ENCODE measurements around the gene NKX1-2. TPM values are rescaled to one million over a fixed set of nuclear protein-coding genes. Genes with fewer than 3 reads are reported as not detected.

Gene NKX1-2
- total and polyA plus RNA-seq, 2 of the 8 experiments (the other 6 are each of a cell fraction or from before 2014, with no cell fraction given): 12.7 to 34.9 TPM

GRCh38 chr10:124428207-124428777 is 21.5 kb downstream of the NKX1-2 start (continued):
- TF ChIP-seq CHD7 (IDR thresholded peaks at IDR 0.05; ENCODE audit: insufficient replicate concordance, low read length) (no peak), GABPA (IDR thresholded peaks at IDR 0.05; ENCODE audit: borderline replicate concordance, insufficient read depth, low read length) (no peak), SAP30 (IDR thresholded peaks at IDR 0.05; ENCODE audit: insufficient read depth, insufficient replicate concordance, low read length) (no peak), EZH2 (IDR thresholded peaks at IDR 0.05; ENCODE audit: low read depth, low read length, severe bottlenecking) (no peak)
- TF ChIP-seq, protein P1, sequence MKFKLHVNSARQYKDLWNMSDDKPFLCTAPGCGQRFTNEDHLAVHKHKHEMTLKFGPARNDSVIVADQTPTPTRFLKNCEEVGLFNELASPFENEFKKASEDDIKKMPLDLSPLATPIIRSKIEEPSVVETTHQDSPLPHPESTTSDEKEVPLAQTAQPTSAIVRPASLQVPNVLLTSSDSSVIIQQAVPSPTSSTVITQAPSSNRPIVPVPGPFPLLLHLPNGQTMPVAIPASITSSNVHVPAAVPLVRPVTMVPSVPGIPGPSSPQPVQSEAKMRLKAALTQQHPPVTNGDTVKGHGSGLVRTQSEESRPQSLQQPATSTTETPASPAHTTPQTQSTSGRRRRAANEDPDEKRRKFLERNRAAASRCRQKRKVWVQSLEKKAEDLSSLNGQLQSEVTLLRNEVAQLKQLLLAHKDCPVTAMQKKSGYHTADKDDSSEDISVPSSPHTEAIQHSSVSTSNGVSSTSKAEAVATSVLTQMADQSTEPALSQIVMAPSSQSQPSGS (IDR thresholded peaks at IDR 0.05; ENCODE audit: low read length): no peak

Data from H1 (cell line).